M059J (cell line): ENCODE results near the gene SIPA1. TPM values are rescaled to one million over a fixed set of nuclear protein-coding genes. Genes with fewer than 3 reads are reported as not detected.

Source experiments
- total RNA-seq: library from RNA; depleted of rRNA; stranded (reverse); fragments of >200 nt; shearing (Covaris generic); gene quantifications from 2 replicates; pipeline ENCODE4 v1.2.3, GENCODE V29; 2014; rRNA removed

The SIPA1 gene
- total RNA-seq, 1 experiment from 2014 or later = 22.7 TPM

Other genes with a start within 250 kb of the SIPA1 start
- 3.9 and 6.5 TPM in 2 replicates for gene NEAT1, start 215.3 kb upstream of the SIPA1 start, total RNA-seq
- gene MALAT1, start 139.1 kb upstream of the SIPA1 start, total RNA-seq = 370 and 608 TPM in 2 replicates
- gene SCYL1, start 113.0 kb upstream of the SIPA1 start, total RNA-seq = 59.7 and 96.5 TPM in 2 replicates
- gene LTBP3, start 79.7 kb upstream of the SIPA1 start, total RNA-seq = 15.1 and 27.3 TPM in 2 replicates
- 106 and 116 TPM in 2 replicates for gene ZNRD2, start 67.6 kb upstream of the SIPA1 start, total RNA-seq
- 35.4 and 40.0 TPM in 2 replicates for gene FAM89B, start 65.6 kb upstream of the SIPA1 start, total RNA-seq
- 2.0 and 9.3 TPM in 2 replicates for gene EHBP1L1, start 62.0 kb upstream of the SIPA1 start, total RNA-seq
- 0.52 TPM in 1 of 2 replicates, not detected in the other for gene KCNK7, start 42.3 kb upstream of the SIPA1 start, total RNA-seq
- 16.0 and 27.1 TPM in 2 replicates for gene MAP3K11, start 23.9 kb upstream of the SIPA1 start, total RNA-seq
- gene PCNX3, start 22.3 kb upstream of the SIPA1 start, total RNA-seq = 16.5 and 26.0 TPM in 2 replicates
- 37.2 and 49.1 TPM in 2 replicates for gene RELA, start 24.8 kb downstream of the SIPA1 start, total RNA-seq
- gene KAT5, start 74.2 kb downstream of the SIPA1 start, total RNA-seq = 21.6 and 37.8 TPM in 2 replicates
- gene RNASEH2C, start 82.7 kb downstream of the SIPA1 start, total RNA-seq = 45.0 and 48.2 TPM in 2 replicates
- 5.9 and 13.0 TPM in 2 replicates for gene AP5B1, start 142.9 kb downstream of the SIPA1 start, total RNA-seq
- not detected in 2 replicates for gene OVOL1, start 149.0 kb downstream of the SIPA1 start, total RNA-seq
- 0.12 TPM in 1 of 2 replicates, not detected in the other for gene SNX32, start 195.9 kb downstream of the SIPA1 start, total RNA-seq
- 1,801 and 2,276 TPM in 2 replicates for gene CFL1, start 220.1 kb downstream of the SIPA1 start, total RNA-seq
- gene MUS81, start 222.3 kb downstream of the SIPA1 start, total RNA-seq = 22.7 and 42.4 TPM in 2 replicates
- 14.4 and 25.3 TPM in 2 replicates for gene EFEMP2, start 234.7 kb downstream of the SIPA1 start, total RNA-seq
- gene CTSW, start 241.7 kb downstream of the SIPA1 start, total RNA-seq = 0.49 and 1.5 TPM in 2 replicates